ENCODE measurements around the gene SNRPB. TPM values are rescaled to one million over a fixed set of nuclear protein-coding genes. Genes with fewer than 3 reads are reported as not detected.

Gene SNRPB
- total and polyA plus RNA-seq, 2 of the 13 experiments (the other 11 are each of a cell fraction or from before 2014, with no cell fraction given) = 473 to 844 TPM

GRCh38 chr20:2470423-2471193 is at the start of gene SNRPB (continued):
- TF ChIP-seq GMEB1 (CRISPR knock-in tag; IDR thresholded peaks at IDR 0.05; ENCODE audit: borderline replicate concordance) (peak; percentile 92), FOXA3 (CRISPR knock-in tag; IDR thresholded peaks at IDR 0.05) (peak; percentile 86), MXI1 (IDR thresholded peaks at IDR 0.05; ENCODE audit: borderline replicate concordance, low read depth, low read length) (peak; percentile 81), GABPB1 (CRISPR knock-in tag; IDR thresholded peaks at IDR 0.05) (peak; percentile 100), PHF20 (CRISPR knock-in tag; IDR thresholded peaks at IDR 0.05) (peak; percentile 100), TBX3 (IDR thresholded peaks at IDR 0.05; ENCODE audit: borderline replicate concordance) (peak; percentile 69; the same call in 1 of the 2 replicates), ZNF468 (CRISPR knock-in tag; IDR thresholded peaks at IDR 0.05) (peak; percentile 89; the same call in 1 of the 2 replicates), MIXL1 (CRISPR knock-in tag; IDR thresholded peaks at IDR 0.05) (peak; percentile 98), PAF1 (CRISPR knock-in tag; IDR thresholded peaks at IDR 0.05) (peak; percentile 67; the same call in 1 of the 2 replicates), ZFP62 (CRISPR knock-in tag; IDR thresholded peaks at IDR 0.05) (no peak), TP53 (CRISPR knock-in tag; conservative IDR thresholded peaks at IDR 0.05) (no peak; the same call in 1 of the 2 replicates), CC2D1A (CRISPR knock-in tag; IDR thresholded peaks at IDR 0.05) (no peak), ZNF782 (CRISPR knock-in tag; IDR thresholded peaks at IDR 0.05; ENCODE audit: borderline replicate concordance) (peak; percentile 100), ZNF724P (CRISPR knock-in tag; IDR thresholded peaks at IDR 0.05; ENCODE audit: borderline replicate concordance) (peak; percentile 84), HDAC6 (IDR thresholded peaks at IDR 0.05; ENCODE audit: low read depth, low read length) (no peak), HOXA9 (CRISPR knock-in tag; IDR thresholded peaks at IDR 0.05; ENCODE audit: borderline replicate concordance) (no peak; the same call in 1 of the 2 replicates), ZNF513 (CRISPR knock-in tag; conservative IDR thresholded peaks at IDR 0.05) (peak; percentile 88; the same call in 1 of the 2 replicates), ZNF609 (CRISPR knock-in tag; IDR thresholded peaks at IDR 0.05; ENCODE audit: borderline replicate concordance) (peak; percentile 85; the same call in 1 of the 2 replicates), BRD4 (CRISPR knock-in tag; IDR thresholded peaks at IDR 0.05) (peak; percentile 100), KLF12 (CRISPR knock-in tag; IDR thresholded peaks at IDR 0.05; ENCODE audit: borderline replicate concordance) (peak; percentile 92)
